Thoracic aorta (tissue), 2 donors: Measurements from ENCODE around the gene CNOT4. TPM values are rescaled to one million over a fixed set of nuclear protein-coding genes. Genes with fewer than 3 reads are reported as not detected.

ENCODE experiments used
- ATAC-seq: fragments of 150-250 bp; one replicate; pipeline ENCODE4 v1.8.0; 2017; ENCODE audit warnings: low read depth; ENCODE audit not compliant: insufficient number of reproducible peaks, low FRiP score
- DNase-seq: peaks from one replicate; pipeline ENCODE4 v3.0.0-alpha.2; 2020; ENCODE audit warnings: low spot score
- H3K27ac ChIP-seq, 2 donors: fragments of 200-600 bp; sonication (generic); 1 replicate in 1 of 2; 2 replicates in 1 of 2; pipeline ENCODE4 v1.5.1; 2016; ENCODE audit warnings: mild to moderate bottlenecking in 2 of 2, moderate library complexity in 2 of 2
- H3K27me3 ChIP-seq: fragments of 200-600 bp; sonication (generic); replicated peaks from 2 replicates; pipeline ENCODE4 v1.6.0; 2016; ENCODE audit warnings: mild to moderate bottlenecking; ENCODE audit not compliant: insufficient read depth
- H3K36me3 ChIP-seq: fragments of 200-600 bp; sonication (generic); one replicate; pipeline ENCODE4 v1.5.1; 2016
- H3K4me1 ChIP-seq, 2 donors: fragments of 200-600 bp; sonication (generic); 1 replicate in 1 of 2; 2 replicates in 1 of 2; pipeline versions ENCODE4 v1.5.1 to v1.6.0; 2016; ENCODE audit warnings: low read depth in 2 of 2, mild to moderate bottlenecking in 1 of 2; ENCODE audit not compliant: control insufficient read depth in 1 of 2
- H3K4me3 ChIP-seq: fragments of 200-600 bp; sonication (generic); 2 replicates; pipeline ENCODE4 v1.5.1; 2016; ENCODE audit warnings: mild to moderate bottlenecking
- H3K9me3 ChIP-seq: fragments of 200-600 bp; sonication (generic); 2 replicates; pipeline ENCODE4 v1.5.1; 2016
- CTCF ChIP-seq: fragments of 200-600 bp; sonication (generic); IDR thresholded peaks from one replicate; pipeline ENCODE4 v1.5.1; 2019; ENCODE audit warnings: antibody characterized with exemption
- total RNA-seq, 2 donors: library from RNA; depleted of rRNA; stranded (reverse); fragments of >200 nt; gene quantifications; one replicate each; pipeline versions ENCODE4 v1.1.0 to v1.2.3, GENCODE V29; 2016

The CNOT4 gene
- total RNA-seq, 2 donors from 2014 or later, result 19.5 to 22.4 TPM

GRCh38 chr7:135375908-135376699 lies 133.8 kb downstream of the CNOT4 start:
- Histone ChIP-seq H3K27ac (no peak overlapping the region), H3K36me3 (no peaks in the 10 kb centered on the region), H3K27me3 (no peaks in the 10 kb centered on the region), H3K4me1 (no peaks in the 10 kb centered on the region), H3K9me3 (no peaks in the 10 kb centered on the region), H3K4me3 (no peak overlapping the region)
- no peak for DNase-seq
- no peak for TF ChIP-seq CTCF
- no peak for ATAC-seq

DNA sequence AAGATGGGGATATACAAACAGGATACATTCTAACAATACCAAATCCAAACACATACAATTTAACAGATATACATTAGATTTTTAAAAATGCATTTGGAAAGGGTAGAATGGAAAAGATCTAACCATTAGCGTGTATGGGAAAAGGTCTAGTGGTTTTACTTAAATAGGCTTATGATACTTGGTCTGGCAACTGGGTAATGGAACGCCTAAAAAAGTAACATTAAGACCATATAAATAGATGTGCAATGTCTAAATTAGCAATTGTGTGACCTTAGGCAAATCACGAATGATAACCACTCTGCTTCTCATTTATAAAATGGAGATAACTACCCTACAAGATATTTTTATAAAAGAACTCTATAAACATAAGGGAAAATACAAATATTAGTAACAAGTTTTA lies 135.2 kb downstream of the CNOT4 start:
- ATAC-seq, result no peak
- Histone ChIP-seq H3K9me3 (no peaks in the 10 kb centered on the region), H3K4me3 (no peak overlapping the region), H3K27me3 (no peaks in the 10 kb centered on the region), H3K36me3 (no peaks in the 10 kb centered on the region), H3K4me1 (no peaks in the 10 kb centered on the region), H3K27ac (no peak overlapping the region)
- no peak for DNase-seq
- TF ChIP-seq CTCF, result no peak

DNA sequence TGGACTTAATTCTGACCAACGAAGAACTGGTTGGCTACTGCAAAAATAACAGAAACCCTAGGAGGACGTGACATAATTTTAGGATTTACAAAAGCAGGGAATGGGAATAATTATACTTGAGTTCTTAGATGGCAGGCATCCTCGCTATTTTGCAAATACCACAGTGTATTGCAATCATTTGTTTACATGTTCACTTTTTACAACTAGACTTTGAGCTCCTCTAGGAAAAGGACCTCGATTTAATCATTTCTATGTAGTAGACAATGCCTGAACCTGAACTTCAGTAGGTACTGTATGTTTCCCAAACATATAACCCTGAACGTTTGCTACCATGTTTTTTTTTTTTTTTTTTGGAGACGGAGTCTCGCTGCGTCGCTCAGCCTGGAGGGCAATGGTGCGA lies 137.7 kb downstream of the CNOT4 start:
- H3K9me3 ChIP-seq, result no peaks in the 10 kb centered on the region
- H3K27me3 ChIP-seq, result no peaks in the 10 kb centered on the region
- H3K27ac ChIP-seq, result no peak overlapping the region
- ATAC-seq (no peak), DNase-seq (no peak)
- H3K36me3 ChIP-seq, result no peaks in the 10 kb centered on the region
- no peaks in the 10 kb centered on the region for H3K4me1 ChIP-seq
- H3K4me3 ChIP-seq, result no peak overlapping the region
- TF ChIP-seq CTCF, result no peak

DNA sequence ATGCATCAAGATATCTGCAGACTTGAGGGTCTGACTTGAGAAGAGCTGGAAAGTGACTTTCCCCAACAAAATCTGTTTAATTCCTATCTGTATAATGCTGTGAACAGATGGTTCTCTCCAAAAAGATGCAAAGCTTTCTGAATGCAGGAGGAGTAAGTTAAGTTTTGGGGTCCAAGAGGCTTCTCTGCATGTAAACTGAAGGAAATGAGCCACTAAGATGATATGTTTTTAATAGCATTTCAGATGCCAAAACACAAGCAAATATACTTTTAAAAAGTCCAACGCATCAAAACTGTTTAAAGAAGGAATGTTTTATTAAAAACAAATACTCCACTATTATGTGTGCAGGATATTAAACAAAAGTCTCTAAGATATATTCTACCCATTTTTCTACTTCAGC lies 139.2 kb downstream of the CNOT4 start:
- Histone ChIP-seq H3K4me3 (no peak overlapping the region), H3K36me3 (no peaks in the 10 kb centered on the region), H3K27ac (no peak overlapping the region), H3K4me1 (no peaks in the 10 kb centered on the region), H3K9me3 (no peaks in the 10 kb centered on the region), H3K27me3 (no peaks in the 10 kb centered on the region)
- ATAC-seq (no peak), DNase-seq (no peak)
- TF ChIP-seq CTCF, result no peak

- no peak overlapping the region for H3K27ac ChIP-seq
- no peak for TF ChIP-seq CTCF
- no peak for ATAC-seq
Measured at GRCh38 chr7:135369405-135369804, 140.5 kb downstream of the CNOT4 start.

More at GRCh38 chr7:135369405-135369804, 140.5 kb downstream of the CNOT4 start:
- H3K27me3 ChIP-seq, result no peaks in the 10 kb centered on the region
- H3K36me3 ChIP-seq, result no peaks in the 10 kb centered on the region
- no peak for DNase-seq
- H3K4me1 ChIP-seq, result no peaks in the 10 kb centered on the region
- H3K4me3 ChIP-seq, result no peak overlapping the region
- H3K9me3 ChIP-seq, result no peaks in the 10 kb centered on the region
